NCI-H524 (cell line): ENCODE measurements around the gene S100A1.
A peak's percentile ranks its signal among the peaks of the same experiment; 100 is the strongest.
"Not testable (repeated sequence)": the region's sequence is repeated elsewhere in the genome, so short reads cannot be mapped to it uniquely, and the experiment has no call there.

ENCODE experiments used
- DNase-seq, 2 experiments: peaks; one replicate each; lab custom pipeline; 2025; lab: John Stamatoyannopoulos, UW

S100A1 gene

GRCh38 chr1:153627715-153628626 is at the start of gene S100A1:
Gene S100A1, plus strand, starts transcription at chr1:153628434. Its CDS starts 2,088 bp downstream, at chr1:153630522.
- no peak for DNase-seq

- no peak for DNase-seq
Observed at GRCh38 chr1:153578490-153578889, 49.7 kb upstream of the S100A1 start.

- DNase-seq, result no peak
Observed at GRCh38 chr1:153578936-153579335, 49.3 kb upstream of the S100A1 start.

- not testable (repeated sequence) for DNase-seq
Observed at GRCh38 chr1:153582836-153583235, 45.4 kb upstream of the S100A1 start.

GRCh38 chr1:153583514-153583913 is 44.7 kb upstream of the S100A1 start:
- peak in 1 of 2 experiments; percentile 21 for DNase-seq

GRCh38 chr1:153583976-153584375 is 44.3 kb upstream of the S100A1 start:
- no peak for DNase-seq

GRCh38 chr1:153585006-153585405 is 43.2 kb upstream of the S100A1 start:
- DNase-seq, result no peak

GRCh38 chr1:153586347-153586746 is 41.9 kb upstream of the S100A1 start:
- no peak for DNase-seq

- DNase-seq, result no peak
Observed at GRCh38 chr1:153587314-153587713, 40.9 kb upstream of the S100A1 start.

GRCh38 chr1:153588033-153588432 is 40.2 kb upstream of the S100A1 start:
- DNase-seq, result not testable (repeated sequence)

- DNase-seq, result no peak
Observed at GRCh38 chr1:153588482-153588881, 39.8 kb upstream of the S100A1 start.

- DNase-seq, result no peak
Observed at GRCh38 chr1:153592748-153593147, 35.5 kb upstream of the S100A1 start.

GRCh38 chr1:153597206-153597605 is 31.0 kb upstream of the S100A1 start:
- DNase-seq, result no peak

GRCh38 chr1:153598309-153599172 is 29.7 kb upstream of the S100A1 start:
- peak; percentile 73 to 87 for DNase-seq

- DNase-seq, result no peak
Observed at GRCh38 chr1:153599847-153600246, 28.4 kb upstream of the S100A1 start.

GRCh38 chr1:153602749-153603148 is 25.5 kb upstream of the S100A1 start:
- DNase-seq, result no peak

- DNase-seq, result no peak
Observed at GRCh38 chr1:153606194-153606593, 22.0 kb upstream of the S100A1 start.

GRCh38 chr1:153607381-153607780 is 20.9 kb upstream of the S100A1 start:
- DNase-seq, result no peak

- no peak for DNase-seq
Observed at GRCh38 chr1:153608089-153608682, 20.0 kb upstream of the S100A1 start.

GRCh38 chr1:153608742-153609584 is 19.3 kb upstream of the S100A1 start:
- DNase-seq, result no peak

GRCh38 chr1:153609585-153609907 is 18.7 kb upstream of the S100A1 start:
- DNase-seq, result no peak

GRCh38 chr1:153610334-153610733 is 17.9 kb upstream of the S100A1 start:
- no peak for DNase-seq
